GM23248 (cell line): ENCODE measurements around the gene ZNF521.

Experiments
- EZH2 ChIP-seq: fragments of 200-600 bp; sonication (generic); IDR thresholded peaks from 2 replicates; pipeline ENCODE4 v1.6.1; 2018; ENCODE audit warnings: antibody characterized with exemption, mild to moderate bottlenecking; ENCODE audit not compliant: insufficient read depth, poor library complexity, severe bottlenecking
- EZH2phosphoT487 ChIP-seq: fragments of 200-600 bp; sonication (generic); IDR thresholded peaks from 2 replicates; pipeline ENCODE4 v1.6.1; 2018; ENCODE audit warnings: antibody characterized with exemption, moderate library complexity, mild to moderate bottlenecking, low read depth; ENCODE audit not compliant: insufficient read depth

DNA sequence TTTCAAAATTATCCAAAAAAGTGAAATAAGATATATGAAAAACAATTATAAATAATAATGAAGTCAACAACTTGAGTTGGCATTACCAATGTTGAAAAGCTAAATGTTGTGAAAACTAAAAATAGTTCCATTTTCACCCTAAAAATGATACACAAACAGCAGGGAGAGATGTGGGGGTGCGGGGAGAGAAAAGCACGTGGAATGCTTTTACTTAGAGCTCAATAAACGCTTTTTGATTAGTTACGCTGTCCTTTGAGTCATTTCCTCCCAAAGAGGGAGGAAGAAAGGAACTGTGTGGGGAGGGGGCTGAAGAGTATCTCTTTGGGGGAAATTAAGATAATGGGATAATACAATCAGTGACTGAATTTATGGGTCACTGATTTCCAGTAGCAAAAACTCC, 29.2 kb downstream of the ZNF521 start:
- TF ChIP-seq EZH2 = no peak
- no peak for TF ChIP-seq EZH2phosphoT487
